ENCODE measurements around the gene ASTN2. TPM values are rescaled to one million over a fixed set of nuclear protein-coding genes. Genes with fewer than 3 reads are reported as not detected.

ASTN2 gene
- total RNA-seq, 1 donor from 2014 or later, result 10.0 TPM

- no peak for DNase-seq (ENCODE audit: low spot score)
- no peaks in the 10 kb centered on the region for H3K4me1 Mint-ChIP-seq (ENCODE audit: unreplicated experiment)
- H3K9me3 Mint-ChIP-seq (ENCODE audit: unreplicated experiment), result no peaks in the 10 kb centered on the region
- no peak overlapping the region for H3K4me3 Mint-ChIP-seq (ENCODE audit: unreplicated experiment)
- no peak for TF ChIP-seq CTCF (IDR thresholded peaks at IDR 0.05; ENCODE audit: unreplicated experiment)
- no peaks in the 10 kb centered on the region for H3K36me3 Mint-ChIP-seq (ENCODE audit: low read depth, unreplicated experiment)
- H3K27me3 Mint-ChIP-seq (ENCODE audit: unreplicated experiment), result no peaks in the 10 kb centered on the region
- no peak overlapping the region for H3K27ac Mint-ChIP-seq (ENCODE audit: unreplicated experiment)
These were observed 60.5 kb downstream of the ASTN2 start for GRCh38 chr9:117354244-117354847.

GRCh38 chr9:117344892-117345660 lies 69.8 kb downstream of the ASTN2 start:
- Mint-ChIP-seq H3K4me3 (ENCODE audit: unreplicated experiment) (no peak overlapping the region), H3K36me3 (ENCODE audit: low read depth, unreplicated experiment) (no peaks in the 10 kb centered on the region), H3K27ac (ENCODE audit: unreplicated experiment) (no peak overlapping the region), H3K27me3 (ENCODE audit: unreplicated experiment) (peaks cover 2% of the 10 kb centered on the region), H3K9me3 (ENCODE audit: unreplicated experiment) (no peaks in the 10 kb centered on the region), H3K4me1 (ENCODE audit: unreplicated experiment) (no peaks in the 10 kb centered on the region)
- no peak for TF ChIP-seq CTCF (IDR thresholded peaks at IDR 0.05; ENCODE audit: unreplicated experiment)
- no peak for DNase-seq (ENCODE audit: low spot score)

GRCh38 chr9:117343427-117343826 lies 71.4 kb downstream of the ASTN2 start:
- DNase-seq (ENCODE audit: low spot score), result no peak
- TF ChIP-seq CTCF (IDR thresholded peaks at IDR 0.05; ENCODE audit: unreplicated experiment), result no peak
- no peaks in the 10 kb centered on the region for H3K9me3 Mint-ChIP-seq (ENCODE audit: unreplicated experiment)
- H3K27me3 Mint-ChIP-seq (ENCODE audit: unreplicated experiment), result peaks cover 2% of the 10 kb centered on the region
- H3K4me3 Mint-ChIP-seq (ENCODE audit: unreplicated experiment), result no peak overlapping the region
- no peak overlapping the region for H3K27ac Mint-ChIP-seq (ENCODE audit: unreplicated experiment)
- no peaks in the 10 kb centered on the region for H3K4me1 Mint-ChIP-seq (ENCODE audit: unreplicated experiment)
- no peaks in the 10 kb centered on the region for H3K36me3 Mint-ChIP-seq (ENCODE audit: low read depth, unreplicated experiment)

GRCh38 chr9:117341151-117341550 lies 73.7 kb downstream of the ASTN2 start:
- Mint-ChIP-seq H3K36me3 (ENCODE audit: low read depth, unreplicated experiment) (no peaks in the 10 kb centered on the region), H3K27ac (ENCODE audit: unreplicated experiment) (no peak overlapping the region), H3K4me3 (ENCODE audit: unreplicated experiment) (no peak overlapping the region), H3K27me3 (ENCODE audit: unreplicated experiment) (peaks cover 2% of the 10 kb centered on the region), H3K4me1 (ENCODE audit: unreplicated experiment) (no peaks in the 10 kb centered on the region), H3K9me3 (ENCODE audit: unreplicated experiment) (no peaks in the 10 kb centered on the region)
- no peak for DNase-seq (ENCODE audit: low spot score)
- no peak for TF ChIP-seq CTCF (IDR thresholded peaks at IDR 0.05; ENCODE audit: unreplicated experiment)

- Mint-ChIP-seq H3K4me3 (ENCODE audit: unreplicated experiment) (no peak overlapping the region), H3K27me3 (ENCODE audit: unreplicated experiment) (peaks cover 2% of the 10 kb centered on the region), H3K9me3 (ENCODE audit: unreplicated experiment) (no peaks in the 10 kb centered on the region), H3K36me3 (ENCODE audit: low read depth, unreplicated experiment) (no peaks in the 10 kb centered on the region), H3K4me1 (ENCODE audit: unreplicated experiment) (no peaks in the 10 kb centered on the region), H3K27ac (ENCODE audit: unreplicated experiment) (no peak overlapping the region)
- no peak for TF ChIP-seq CTCF (IDR thresholded peaks at IDR 0.05; ENCODE audit: unreplicated experiment)
- no peak for DNase-seq (ENCODE audit: low spot score)
These were observed 74.4 kb downstream of the ASTN2 start for GRCh38 chr9:117340422-117340821.
